Measurements from ENCODE around the gene MTG2. TPM values are rescaled to one million over a fixed set of nuclear protein-coding genes. Genes with fewer than 3 reads are reported as not detected.

The MTG2 gene
- total RNA-seq, 2 donors from 2014 or later, result 28.0 to 41.8 TPM

- TF ChIP-seq, protein P1, sequence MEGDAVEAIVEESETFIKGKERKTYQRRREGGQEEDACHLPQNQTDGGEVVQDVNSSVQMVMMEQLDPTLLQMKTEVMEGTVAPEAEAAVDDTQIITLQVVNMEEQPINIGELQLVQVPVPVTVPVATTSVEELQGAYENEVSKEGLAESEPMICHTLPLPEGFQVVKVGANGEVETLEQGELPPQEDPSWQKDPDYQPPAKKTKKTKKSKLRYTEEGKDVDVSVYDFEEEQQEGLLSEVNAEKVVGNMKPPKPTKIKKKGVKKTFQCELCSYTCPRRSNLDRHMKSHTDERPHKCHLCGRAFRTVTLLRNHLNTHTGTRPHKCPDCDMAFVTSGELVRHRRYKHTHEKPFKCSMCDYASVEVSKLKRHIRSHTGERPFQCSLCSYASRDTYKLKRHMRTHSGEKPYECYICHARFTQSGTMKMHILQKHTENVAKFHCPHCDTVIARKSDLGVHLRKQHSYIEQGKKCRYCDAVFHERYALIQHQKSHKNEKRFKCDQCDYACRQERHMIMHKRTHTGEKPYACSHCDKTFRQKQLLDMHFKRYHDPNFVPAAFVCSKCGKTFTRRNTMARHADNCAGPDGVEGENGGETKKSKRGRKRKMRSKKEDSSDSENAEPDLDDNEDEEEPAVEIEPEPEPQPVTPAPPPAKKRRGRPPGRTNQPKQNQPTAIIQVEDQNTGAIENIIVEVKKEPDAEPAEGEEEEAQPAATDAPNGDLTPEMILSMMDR (IDR thresholded peaks at IDR 0.05), result no peak
- ATAC-seq (ENCODE audit: insufficient number of reproducible peaks, low FRiP score, low read depth), result no peak
- no peaks in the 10 kb centered on the region for H3K27me3 ChIP-seq (replicated peaks; ENCODE audit: insufficient read depth)
- H3K4me1 ChIP-seq (ENCODE audit: control insufficient read depth in 1 of 2, low read depth in 2 of 2), result peaks cover 9 to 23% of the 10 kb centered on the region in 2 donors
- H3K9me3 ChIP-seq, result no peaks in the 10 kb centered on the region
- DNase-seq (ENCODE audit: low spot score), result no peak
- no peak overlapping the region for H3K27ac ChIP-seq
- no peaks in the 10 kb centered on the region for H3K36me3 ChIP-seq
- H3K4me3 ChIP-seq, result peak overlapping the region; percentile 86
These were observed 54.6 kb downstream of the MTG2 start for GRCh38 chr20:62237514-62237800.

DNA sequence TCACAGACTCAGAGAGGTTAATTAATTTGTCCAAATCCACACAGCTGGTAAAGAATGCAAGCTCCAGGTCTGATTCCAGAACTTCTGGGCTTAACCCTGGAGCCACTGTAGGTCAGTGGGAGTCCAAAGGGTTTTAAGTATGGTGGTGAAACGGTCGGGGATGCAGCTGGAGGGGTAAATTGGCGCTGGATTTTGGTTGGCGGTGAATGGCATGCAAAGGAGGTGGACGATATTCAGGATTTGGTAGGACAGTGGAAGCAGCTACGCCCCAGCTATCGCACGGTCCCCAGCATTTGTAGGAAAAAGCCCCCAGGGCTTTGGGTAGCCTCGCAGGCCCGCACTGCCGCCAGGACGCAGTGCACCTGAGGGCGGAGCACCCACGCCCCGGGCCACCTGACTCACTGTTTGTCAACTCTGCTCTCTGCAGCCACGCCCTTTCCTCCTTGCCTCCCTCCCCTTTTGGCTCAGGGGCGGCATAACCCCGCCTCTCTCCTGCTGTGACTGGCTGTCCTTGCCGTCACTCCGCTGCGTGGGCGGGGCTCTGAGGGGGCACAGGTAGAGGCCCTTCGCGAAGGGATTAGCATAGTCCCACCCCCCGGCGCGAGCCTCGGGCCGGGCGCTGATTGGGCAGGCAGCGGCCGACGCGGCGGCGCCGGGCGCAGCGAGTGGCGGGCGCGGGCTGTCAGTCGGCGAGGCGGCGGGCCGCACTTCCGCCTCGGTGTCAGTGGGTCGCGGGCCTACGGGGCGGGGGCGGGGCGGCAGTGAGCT lies 55.2 kb downstream of the MTG2 start, which contains the start of gene OSBPL2:
Gene OSBPL2 (plus strand): TSS at position 721 of the 768 bp plus-strand sequence. CDS start 17,664 bp downstream, outside the sequence.
- TF ChIP-seq, protein P1 (IDR thresholded peaks at IDR 0.05), result no peak
- ATAC-seq (ENCODE audit: insufficient number of reproducible peaks, low FRiP score, low read depth), result peak; percentile 97
- H3K36me3 ChIP-seq, result no peaks in the 10 kb centered on the region
- peak; percentile 97 for DNase-seq (ENCODE audit: low spot score)
- H3K4me1 ChIP-seq (ENCODE audit: control insufficient read depth in 1 of 2, low read depth in 2 of 2), result peaks cover 9 to 23% of the 10 kb centered on the region in 2 donors
- no peaks in the 10 kb centered on the region for H3K27me3 ChIP-seq (replicated peaks; ENCODE audit: insufficient read depth)
- H3K9me3 ChIP-seq, result no peaks in the 10 kb centered on the region
- peak within 1 kb of the TSS; percentile 68 to 86 for H3K27ac ChIP-seq
- H3K4me3 ChIP-seq, result peak within 1 kb of the TSS; percentile 86

DNA sequence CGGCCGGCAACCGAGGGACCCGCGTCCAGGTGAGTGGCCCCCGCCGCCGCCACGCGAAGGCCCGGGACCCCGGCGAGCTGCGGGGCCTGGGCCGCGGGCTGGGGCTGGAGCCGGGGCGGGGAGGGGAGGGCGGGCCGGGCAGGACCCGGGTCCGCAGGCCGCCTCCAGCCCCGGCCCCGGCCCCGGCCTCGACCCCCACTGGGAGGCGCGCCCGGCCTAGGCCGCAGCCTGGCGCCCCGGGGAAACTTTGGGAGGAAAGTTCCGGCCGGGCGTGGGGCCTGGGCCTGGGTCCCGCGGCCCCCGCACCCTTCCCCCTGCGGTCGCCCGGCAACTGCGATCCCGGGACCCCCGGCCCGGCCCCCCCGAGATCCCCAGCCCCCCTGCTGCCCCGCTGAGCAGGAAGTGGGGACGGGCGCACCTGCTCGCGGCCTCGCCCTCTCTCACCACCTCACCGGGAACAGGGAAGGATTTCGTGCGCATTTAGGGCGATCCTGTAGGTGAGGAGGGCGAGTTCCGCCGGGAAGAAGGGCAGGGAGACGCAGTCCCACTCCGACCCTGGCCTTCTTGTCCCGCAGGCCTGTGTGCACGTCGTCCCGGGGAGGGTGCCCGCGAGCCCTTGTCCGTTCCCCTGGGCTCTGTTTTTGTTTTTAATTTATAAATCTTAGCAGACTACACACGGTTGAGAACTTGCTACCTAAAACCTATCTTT lies 55.9 kb downstream of the MTG2 start:
- TF ChIP-seq, protein P1 (IDR thresholded peaks at IDR 0.05), result no peak
- DNase-seq (ENCODE audit: low spot score) (no peak), ATAC-seq (ENCODE audit: insufficient number of reproducible peaks, low FRiP score, low read depth) (no peak)
- peaks cover 9 to 23% of the 10 kb centered on the region in 2 donors for H3K4me1 ChIP-seq (ENCODE audit: control insufficient read depth in 1 of 2, low read depth in 2 of 2)
- H3K9me3 ChIP-seq, result no peaks in the 10 kb centered on the region
- H3K27me3 ChIP-seq (replicated peaks; ENCODE audit: insufficient read depth), result no peaks in the 10 kb centered on the region
- H3K4me3 ChIP-seq, result peak overlapping the region; percentile 86
- no peaks in the 10 kb centered on the region for H3K36me3 ChIP-seq
- H3K27ac ChIP-seq, result peak overlapping the region; percentile 68 to 86

- Histone ChIP-seq H3K9me3 (no peaks in the 10 kb centered on the region), H3K27ac (peak overlapping the region; percentile 68 to 86), H3K4me3 (peak overlapping the region; percentile 86), H3K27me3 (replicated peaks; ENCODE audit: insufficient read depth) (no peaks in the 10 kb centered on the region), H3K36me3 (no peaks in the 10 kb centered on the region), H3K4me1 (ENCODE audit: control insufficient read depth in 1 of 2, low read depth in 2 of 2) (peaks cover 9 to 23% of the 10 kb centered on the region in 2 donors)
- DNase-seq (ENCODE audit: low spot score) (no peak), ATAC-seq (ENCODE audit: insufficient number of reproducible peaks, low FRiP score, low read depth) (no peak)
- TF ChIP-seq, protein P1 (IDR thresholded peaks at IDR 0.05), result no peak
These were observed 56.6 kb downstream of the MTG2 start for GRCh38 chr20:62239278-62239879.

Measured in thoracic aorta (tissue), 2 donors.